ENCODE measurements around the gene KLK2.

The KLK2 gene

GRCh38 chr19:50928831-50929230 lies 55.6 kb downstream of the KLK2 start:
- no peak for DNase-seq

Data from EL (cell line).